GM23248 (cell line): Measurements from ENCODE around the gene CRYGC. TPM values are rescaled to one million over a fixed set of nuclear protein-coding genes. Genes with fewer than 3 reads are reported as not detected.

Experiments
- DNase-seq: peaks from one replicate; pipeline ENCODE4 v3.0.0-alpha.2; 2015
- H2AFZ ChIP-seq: fragments of 200-600 bp; sonication (generic); 2 replicates; pipeline ENCODE4 v1.6.1; 2016; ENCODE audit warnings: antibody characterized with exemption
- H3F3A ChIP-seq: fragments of 200-600 bp; sonication (generic); 2 replicates; pipeline ENCODE4 v1.6.1; 2016; ENCODE audit warnings: mild to moderate bottlenecking, antibody characterized with exemption, mixed run types; ENCODE audit not compliant: insufficient read depth
- H3K27ac ChIP-seq: fragments of 200-600 bp; sonication (generic); 2 replicates; pipeline ENCODE4 v1.5.1; 2016; ENCODE audit warnings: mild to moderate bottlenecking
- H3K27me3 ChIP-seq: fragments of 200-600 bp; sonication (generic); replicated peaks from 2 replicates; pipeline ENCODE4 v1.6.1; 2016; ENCODE audit warnings: mild to moderate bottlenecking; ENCODE audit not compliant: insufficient read depth
- H3K36me3 ChIP-seq: fragments of 200-600 bp; sonication (generic); 2 replicates; pipeline ENCODE4 v1.6.1; 2016; ENCODE audit warnings: low read depth, mild to moderate bottlenecking
- H3K4me1 ChIP-seq: fragments of 200-600 bp; sonication (generic); 2 replicates; pipeline ENCODE4 v1.6.1; 2016; ENCODE audit warnings: mild to moderate bottlenecking; ENCODE audit not compliant: insufficient read depth
- H3K4me2 ChIP-seq: fragments of 200-600 bp; sonication (generic); one replicate; pipeline ENCODE4 v1.6.1; 2016; ENCODE audit warnings: mild to moderate bottlenecking; ENCODE audit not compliant: unreplicated experiment
- H3K4me3 ChIP-seq: fragments of 200-600 bp; sonication (generic); 2 replicates; pipeline ENCODE4 v1.5.1; 2016; ENCODE audit warnings: mild to moderate bottlenecking
- H3K79me2 ChIP-seq: fragments of 200-600 bp; sonication (generic); 2 replicates; pipeline ENCODE4 v1.6.1; 2016; ENCODE audit warnings: mild to moderate bottlenecking; ENCODE audit not compliant: insufficient read depth
- H3K9ac ChIP-seq: fragments of 200-600 bp; sonication (generic); 2 replicates; pipeline ENCODE4 v1.6.1; 2016; ENCODE audit warnings: mild to moderate bottlenecking
- H3K9me2 ChIP-seq: fragments of 200-600 bp; sonication (generic); 2 replicates; pipeline ENCODE4 v1.6.1; 2016; ENCODE audit warnings: mixed run types, mild to moderate bottlenecking, moderate library complexity; ENCODE audit not compliant: insufficient read depth
- H3K9me3 ChIP-seq: fragments of 200-600 bp; sonication (generic); one replicate; pipeline ENCODE4 v1.6.1; 2017; ENCODE audit warnings: low read depth
- H4K20me1 ChIP-seq: fragments of 200-600 bp; sonication (generic); 2 replicates; pipeline ENCODE4 v1.6.0; 2016; ENCODE audit not compliant: insufficient read depth
- EZH2 ChIP-seq: fragments of 200-600 bp; sonication (generic); IDR thresholded peaks from 2 replicates; pipeline ENCODE4 v1.6.1; 2018; ENCODE audit warnings: antibody characterized with exemption, mild to moderate bottlenecking; ENCODE audit not compliant: insufficient read depth, poor library complexity, severe bottlenecking
- EZH2phosphoT487 ChIP-seq: fragments of 200-600 bp; sonication (generic); IDR thresholded peaks from 2 replicates; pipeline ENCODE4 v1.6.1; 2018; ENCODE audit warnings: antibody characterized with exemption, moderate library complexity, mild to moderate bottlenecking, low read depth; ENCODE audit not compliant: insufficient read depth
- WGBS, 2 experiments: methylation state at CpG; one replicate each; pipeline ENCODE4 v1.1.6; 2015 to 2017; ENCODE audit warnings: low lambda C conversion rate in 2 of 2, low coverage in 1 of 2; ENCODE audit errors: missing lambda C conversion rate in 2 of 2; 5-methylcytosine and 5-hydroxymethylcytosine counted together
- in situ Hi-C: fragments of 300-500 bp; cut with MboI; formaldehyde crosslinking; loops from 2 replicates; pipeline ENCODE4 v1.15.0; 2020
- polyA plus RNA-seq: library from polyadenylated mRNA; unstranded; fragments of >200 nt; fragmentation: Nextera tagmentation; extraction: Ambion mirVana; gene quantifications from 2 replicates; pipeline ENCODE4 v1.2.1, GENCODE V29; 2016
- total RNA-seq: library from RNA; depleted of rRNA; stranded (reverse); fragments of >200 nt; shearing (Covaris generic); gene quantifications from 2 replicates; pipeline ENCODE4 v1.2.3, GENCODE V29; 2014; rRNA removed

Gene CRYGC
- total and polyA plus RNA-seq, 2 experiments from 2014 or later: not detected

DNA sequence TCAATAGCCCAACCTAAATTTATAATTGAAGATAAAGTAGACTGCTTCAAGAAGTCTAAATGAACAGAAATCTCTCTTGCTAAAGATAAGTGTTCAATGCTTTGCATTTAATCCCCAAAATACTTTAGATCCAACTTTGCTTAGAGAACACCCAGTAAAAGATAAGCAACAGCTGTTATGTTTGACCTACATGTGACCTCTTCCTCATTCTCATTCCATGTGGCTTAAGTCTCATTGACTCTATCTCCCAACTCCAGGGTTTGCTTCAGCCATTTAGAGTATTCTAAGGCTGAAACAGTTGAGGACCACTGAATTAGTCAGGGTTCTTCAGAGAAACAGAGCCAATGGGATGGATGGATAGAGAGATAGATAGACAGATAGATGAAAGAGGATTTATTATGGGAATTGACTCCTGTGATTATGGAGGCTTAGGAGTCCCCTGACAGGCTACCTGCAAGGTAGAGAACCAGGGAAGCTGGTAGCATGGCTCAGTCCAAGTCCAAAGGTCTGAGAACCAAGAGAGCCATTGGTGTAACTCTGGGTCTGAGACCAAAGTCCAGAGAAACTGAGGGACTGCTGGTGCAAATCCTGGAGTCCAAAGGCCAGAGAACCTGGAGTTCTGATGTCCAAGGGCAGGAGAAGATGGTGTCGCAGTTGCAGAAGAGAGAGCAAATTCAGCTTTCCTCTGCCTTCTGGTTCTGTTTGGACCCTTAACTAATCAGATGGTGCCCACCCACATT lies 37.4 kb downstream of the CRYGC start:
- no peak overlapping the region for H3K4me2 ChIP-seq
- no peaks in the 10 kb centered on the region for H4K20me1 ChIP-seq
- H3K4me3 ChIP-seq: no peak overlapping the region
- TF ChIP-seq EZH2phosphoT487 (no peak), EZH2 (no peak)
- no peak overlapping the region for H3K27ac ChIP-seq
- H3K9me2 ChIP-seq: no peaks in the 10 kb centered on the region
- no peaks in the 10 kb centered on the region for H3K9me3 ChIP-seq
- WGBS, 2 experiments: 77% methylated on average over 1 of the region's 1 CpG
- no peak overlapping the region for H3K9ac ChIP-seq
- H3K4me1 ChIP-seq: 0 out of 2 replicates have a peak, but pooled peaks cover under 1% of the 10 kb centered on the region
- peaks cover 31% of the 10 kb centered on the region for H3K27me3 ChIP-seq
- no peak overlapping the region for H2AFZ ChIP-seq
- no peaks in the 10 kb centered on the region for H3K36me3 ChIP-seq
- no peaks in the 10 kb centered on the region for H3F3A ChIP-seq
- H3K79me2 ChIP-seq: no peaks in the 10 kb centered on the region
- DNase-seq: no peak
- in situ Hi-C loops: no loop called here

DNA sequence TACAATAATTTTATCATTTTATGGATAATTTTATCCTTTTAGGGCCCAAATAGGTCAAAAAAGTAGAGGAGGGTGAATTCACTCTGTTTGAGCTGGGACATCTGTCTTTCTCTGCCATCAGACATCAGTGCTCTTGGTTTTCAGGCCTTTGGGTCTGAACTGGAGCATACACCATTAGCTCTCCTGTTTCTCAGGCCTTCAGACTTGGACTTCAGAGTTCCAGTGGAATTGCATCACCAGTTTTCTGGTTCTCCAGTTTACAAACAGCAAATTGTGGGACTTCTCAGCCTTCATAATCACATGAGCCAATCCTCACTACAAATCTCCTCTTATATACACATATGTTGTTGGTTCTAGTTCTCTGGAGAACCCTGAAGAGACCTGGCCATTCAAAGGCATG lies 39.2 kb downstream of the CRYGC start:
- Histone ChIP-seq H3F3A (no peaks in the 10 kb centered on the region), H3K79me2 (no peaks in the 10 kb centered on the region), H3K27ac (no peak overlapping the region), H3K9ac (no peak overlapping the region), H3K4me3 (no peak overlapping the region), H3K27me3 (peaks cover 19% of the 10 kb centered on the region), H3K9me3 (no peaks in the 10 kb centered on the region), H4K20me1 (no peaks in the 10 kb centered on the region), H3K9me2 (no peaks in the 10 kb centered on the region), H3K36me3 (no peaks in the 10 kb centered on the region), H3K4me1 (no peaks in the 10 kb centered on the region), H3K4me2 (no peak overlapping the region), H2AFZ (no peak overlapping the region)
- in situ Hi-C loops: no loop called here
- no peak for DNase-seq
- TF ChIP-seq EZH2 (no peak), EZH2phosphoT487 (no peak)

- Histone ChIP-seq H3K36me3 (no peaks in the 10 kb centered on the region), H3K9me2 (no peaks in the 10 kb centered on the region), H3K9ac (no peak overlapping the region), H3K27me3 (peaks cover 5% of the 10 kb centered on the region; the same call in 1 of the 2 replicates), H3K9me3 (no peaks in the 10 kb centered on the region), H3F3A (no peaks in the 10 kb centered on the region), H3K79me2 (no peaks in the 10 kb centered on the region), H3K4me2 (no peak overlapping the region), H2AFZ (no peak overlapping the region), H3K4me1 (no peaks in the 10 kb centered on the region), H3K27ac (no peak overlapping the region), H3K4me3 (no peak overlapping the region), H4K20me1 (no peaks in the 10 kb centered on the region)
- whole genome bisulfite sequencing, 2 experiments: 60 to 65% methylated on average over 1 of the region's 1 CpG
- TF ChIP-seq EZH2phosphoT487 (no peak), EZH2 (no peak)
- DNase-seq: no peak
- in situ Hi-C loops: no loop called here
Observed at GRCh38 chr2:208086029-208086428, 43.6 kb downstream of the CRYGC start.

GRCh38 chr2:208083807-208084206 lies 45.8 kb downstream of the CRYGC start:
- Histone ChIP-seq H3K36me3 (no peaks in the 10 kb centered on the region), H3F3A (no peaks in the 10 kb centered on the region), H3K4me3 (no peak overlapping the region), H3K9ac (no peak overlapping the region), H4K20me1 (no peaks in the 10 kb centered on the region), H3K4me1 (no peaks in the 10 kb centered on the region), H3K9me3 (no peaks in the 10 kb centered on the region), H3K27me3 (peaks cover 17% of the 10 kb centered on the region), H2AFZ (no peak overlapping the region), H3K9me2 (no peaks in the 10 kb centered on the region), H3K79me2 (no peaks in the 10 kb centered on the region), H3K27ac (no peak overlapping the region), H3K4me2 (no peak overlapping the region)
- in situ Hi-C loops: no loop called here
- no peak for DNase-seq
- TF ChIP-seq EZH2phosphoT487: no peak
- no peak for TF ChIP-seq EZH2

Other genes with a start within 250 kb of the CRYGC start
- gene PLEKHM3, start 104.3 kb downstream of the CRYGC start, total RNA-seq: 6.6 and 19.9 TPM in 2 replicates
- gene PLEKHM3, start 104.3 kb downstream of the CRYGC start, polyA plus RNA-seq: 3.5 and 4.9 TPM in 2 replicates
- gene CRYGD, start 5.3 kb downstream of the CRYGC start, total RNA-seq: not detected in 2 replicates
- not detected in 2 replicates for gene CRYGD, start 5.3 kb downstream of the CRYGC start, polyA plus RNA-seq
- gene CRYGB, start 16.3 kb upstream of the CRYGC start, total RNA-seq: not detected in 2 replicates
- not detected in 2 replicates for gene CRYGB, start 16.3 kb upstream of the CRYGC start, polyA plus RNA-seq
- not detected in 2 replicates for gene CRYGA, start 33.8 kb upstream of the CRYGC start, total RNA-seq
- gene CRYGA, start 33.8 kb upstream of the CRYGC start, polyA plus RNA-seq: not detected in 2 replicates
- gene C2orf80, start 60.2 kb upstream of the CRYGC start, total RNA-seq: not detected in 2 replicates
- not detected in 2 replicates for gene C2orf80, start 60.2 kb upstream of the CRYGC start, polyA plus RNA-seq
- gene IDH1, start 125.2 kb upstream of the CRYGC start, total RNA-seq: 53.6 and 63.7 TPM in 2 replicates
- gene IDH1, start 125.2 kb upstream of the CRYGC start, polyA plus RNA-seq: 53.1 and 53.5 TPM in 2 replicates
- gene PIKFYVE, start 136.4 kb upstream of the CRYGC start, total RNA-seq: 19.7 and 25.4 TPM in 2 replicates
- 4.2 and 4.8 TPM in 2 replicates for gene PIKFYVE, start 136.4 kb upstream of the CRYGC start, polyA plus RNA-seq